ENCODE data around the gene CACNA2D3. TPM values are rescaled to one million over a fixed set of nuclear protein-coding genes. Genes with fewer than 3 reads are reported as not detected.
A peak's percentile ranks its signal among the peaks of the same experiment; 100 is the strongest.

Gene CACNA2D3
- total and polyA plus RNA-seq, 7 donors = 2.7 to 13.5 (median 9.0) TPM

GRCh38 chr3:54349231-54349652 lies 226.9 kb downstream of the CACNA2D3 start:
- Histone ChIP-seq H3K36me3 (ENCODE audit: insufficient read depth in 1 of 2, low read depth in 1 of 2) (no peaks in the 10 kb centered on the region), H3K4me3 (no peak overlapping the region), H3K27ac (no peak overlapping the region), H3K27me3 (ENCODE audit: insufficient read depth in 3 of 3, low read length in 2 of 3) (no peaks in the 10 kb centered on the region), H3K9me3 (no peaks in the 10 kb centered on the region), H3K4me1 (no peaks in the 10 kb centered on the region)
- intact Hi-C loops (cut with DNase I) = no loop called here
- no peak for TF ChIP-seq CTCF (IDR thresholded peaks at IDR 0.05)
- ATAC-seq (no peak), DNase-seq (no peak)
- 73 to 85% (median 73%) methylated on average over 4 of the region's 4 CpGs for WGBS, 3 donors

GRCh38 chr3:54349691-54350090 lies 227.3 kb downstream of the CACNA2D3 start:
- H3K36me3 ChIP-seq (ENCODE audit: insufficient read depth in 1 of 2, low read depth in 1 of 2) = no peaks in the 10 kb centered on the region
- intact Hi-C loops (cut with DNase I) = no loop called here
- H3K27me3 ChIP-seq (ENCODE audit: insufficient read depth in 3 of 3, low read length in 2 of 3) = no peaks in the 10 kb centered on the region
- 90 to 94% (median 91%) methylated on average over 4 of the region's 4 CpGs for WGBS, 3 donors
- H3K4me3 ChIP-seq = no peak overlapping the region
- H3K27ac ChIP-seq = no peak overlapping the region
- ATAC-seq (no peak), DNase-seq (no peak)
- TF ChIP-seq CTCF (IDR thresholded peaks at IDR 0.05) = no peak
- H3K9me3 ChIP-seq = no peaks in the 10 kb centered on the region
- H3K4me1 ChIP-seq = no peaks in the 10 kb centered on the region

GRCh38 chr3:54353546-54353945 lies 231.2 kb downstream of the CACNA2D3 start:
- no peaks in the 10 kb centered on the region for H3K9me3 ChIP-seq
- H3K27ac ChIP-seq = no peak overlapping the region
- intact Hi-C loops (cut with DNase I) = no loop called here
- 49 to 79% (median 62%) methylated on average over 5 of the region's 5 CpGs for WGBS, 3 donors
- no peaks in the 10 kb centered on the region for H3K27me3 ChIP-seq (ENCODE audit: insufficient read depth in 3 of 3, low read length in 2 of 3)
- no peak for TF ChIP-seq CTCF (IDR thresholded peaks at IDR 0.05)
- no peak for DNase-seq
- no peaks in the 10 kb centered on the region for H3K36me3 ChIP-seq (ENCODE audit: insufficient read depth in 1 of 2, low read depth in 1 of 2)
- no peak for ATAC-seq
- peaks cover 24% of the 10 kb centered on the region for H3K4me1 ChIP-seq
- H3K4me3 ChIP-seq = no peak overlapping the region

- 46 to 62% (median 52%) methylated on average over 5 of the region's 5 CpGs for WGBS, 3 donors
- no peak for TF ChIP-seq CTCF (IDR thresholded peaks at IDR 0.05)
- DNase-seq = no peak
- no peak for ATAC-seq
- Histone ChIP-seq H3K27me3 (ENCODE audit: insufficient read depth in 3 of 3, low read length in 2 of 3) (no peaks in the 10 kb centered on the region), H3K4me3 (no peak overlapping the region), H3K36me3 (ENCODE audit: insufficient read depth in 1 of 2, low read depth in 1 of 2) (no peaks in the 10 kb centered on the region), H3K27ac (no peak overlapping the region), H3K4me1 (peaks cover 28% of the 10 kb centered on the region), H3K9me3 (no peaks in the 10 kb centered on the region)
- intact Hi-C loops (cut with DNase I) = no loop called here
These were observed 231.6 kb downstream of the CACNA2D3 start for GRCh38 chr3:54353946-54354345.

- 64 to 77% (median 68%) methylated on average over 5 of the region's 5 CpGs for WGBS, 3 donors
- peaks cover 44% of the 10 kb centered on the region for H3K4me1 ChIP-seq
- intact Hi-C loops (cut with DNase I) = loop anchor here (5.0 kb wide), 1 partner anchor 208 kb away; no protein-coding TSS in a partner anchor
These were observed 233.4 kb downstream of the CACNA2D3 start for GRCh38 chr3:54355800-54356199.

More at GRCh38 chr3:54355800-54356199, 233.4 kb downstream of the CACNA2D3 start:
- DNase-seq (no peak), ATAC-seq (no peak)
- H3K27ac ChIP-seq = peak overlapping the region; percentile 46
- H3K9me3 ChIP-seq = no peaks in the 10 kb centered on the region
- H3K4me3 ChIP-seq = no peak overlapping the region
- TF ChIP-seq CTCF (IDR thresholded peaks at IDR 0.05) = no peak
- no peaks in the 10 kb centered on the region for H3K27me3 ChIP-seq (ENCODE audit: insufficient read depth in 3 of 3, low read length in 2 of 3)
- H3K36me3 ChIP-seq (ENCODE audit: insufficient read depth in 1 of 2, low read depth in 1 of 2) = no peaks in the 10 kb centered on the region

All from psoas muscle (tissue), 8 donors.